Left ventricle myocardium inferior (tissue), 1 donor: Measurements from ENCODE around the gene DLAT. TPM values are rescaled to one million over a fixed set of nuclear protein-coding genes. Genes with fewer than 3 reads are reported as not detected.

ENCODE experiments used
- DNase-seq: peaks from one replicate; pipeline ENCODE4 v3.0.0-alpha.2; 2020
- H3K27ac ChIP-seq: fragments of 200-600 bp; replicated peaks from 2 replicates; pipeline ENCODE4 v1.8.0; 2021
- H3K27me3 ChIP-seq: fragments of 200-600 bp; 2 replicates; pipeline ENCODE4 v1.8.0; 2021; ENCODE audit warnings: low read depth
- H3K36me3 ChIP-seq: fragments of 200-600 bp; 2 replicates; pipeline ENCODE4 v1.8.0; 2021
- H3K4me1 ChIP-seq: fragments of 200-600 bp; 2 replicates; pipeline ENCODE4 v1.8.0; 2021
- H3K4me3 ChIP-seq: fragments of 200-600 bp; 2 replicates; pipeline ENCODE4 v1.8.0; 2021; ENCODE audit warnings: mild to moderate bottlenecking, moderate library complexity
- H3K9me3 ChIP-seq: fragments of 200-600 bp; replicated peaks from 2 replicates; pipeline ENCODE4 v1.8.0; 2021
- intact Hi-C: fragments of 100-400 bp; cut with micrococcal nuclease; formaldehyde crosslinking; loops from one replicate; pipeline ENCODE4 v1.11.0; 2022
- total RNA-seq: library from RNA; stranded (reverse); fragmentation: NEBNext Ultra II Directional; extraction: Animal tissue kit (Norgen Biotek cat#: 25700); gene quantifications from one replicate; pipeline ENCODE4 v1.2.1, GENCODE V29; 2021
- TF ChIP-seq, protein P1 (sequence below): fragments of 200-600 bp; IDR thresholded peaks from 2 replicates; pipeline ENCODE4 v1.8.0; 2021; ENCODE audit warnings: antibody characterized with exemption, mild to moderate bottlenecking, borderline replicate concordance
- donor health status: DM: no; HTN: yes; CAD: no; lungs with severe emphysema.

Gene DLAT
- total RNA-seq, 1 donor from 2014 or later, result 176 TPM

DNA sequence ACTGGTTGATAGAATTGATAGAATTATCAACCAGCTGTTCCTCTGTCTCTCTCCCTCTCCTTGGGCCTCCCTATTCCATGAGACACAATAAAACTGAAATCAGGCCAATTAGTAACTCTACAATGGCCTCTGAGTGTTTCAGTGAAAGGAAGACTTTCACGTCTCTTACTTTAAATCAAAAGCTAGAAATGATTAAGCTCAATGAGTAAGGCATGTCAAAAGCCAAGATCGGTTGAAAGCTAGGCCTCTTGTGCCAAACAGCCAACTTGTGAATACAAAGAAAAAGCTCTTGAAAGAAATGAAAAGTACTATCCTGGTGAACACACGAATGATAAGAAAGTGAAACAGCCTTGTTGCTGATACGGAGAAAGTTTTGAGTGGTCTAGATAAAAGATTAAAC is 32.0 kb downstream of the DLAT start:
- H3K4me3 ChIP-seq, result no peak overlapping the region
- DNase-seq, result no peak
- TF ChIP-seq, protein P1, sequence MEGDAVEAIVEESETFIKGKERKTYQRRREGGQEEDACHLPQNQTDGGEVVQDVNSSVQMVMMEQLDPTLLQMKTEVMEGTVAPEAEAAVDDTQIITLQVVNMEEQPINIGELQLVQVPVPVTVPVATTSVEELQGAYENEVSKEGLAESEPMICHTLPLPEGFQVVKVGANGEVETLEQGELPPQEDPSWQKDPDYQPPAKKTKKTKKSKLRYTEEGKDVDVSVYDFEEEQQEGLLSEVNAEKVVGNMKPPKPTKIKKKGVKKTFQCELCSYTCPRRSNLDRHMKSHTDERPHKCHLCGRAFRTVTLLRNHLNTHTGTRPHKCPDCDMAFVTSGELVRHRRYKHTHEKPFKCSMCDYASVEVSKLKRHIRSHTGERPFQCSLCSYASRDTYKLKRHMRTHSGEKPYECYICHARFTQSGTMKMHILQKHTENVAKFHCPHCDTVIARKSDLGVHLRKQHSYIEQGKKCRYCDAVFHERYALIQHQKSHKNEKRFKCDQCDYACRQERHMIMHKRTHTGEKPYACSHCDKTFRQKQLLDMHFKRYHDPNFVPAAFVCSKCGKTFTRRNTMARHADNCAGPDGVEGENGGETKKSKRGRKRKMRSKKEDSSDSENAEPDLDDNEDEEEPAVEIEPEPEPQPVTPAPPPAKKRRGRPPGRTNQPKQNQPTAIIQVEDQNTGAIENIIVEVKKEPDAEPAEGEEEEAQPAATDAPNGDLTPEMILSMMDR, result no peak
- no peaks in the 10 kb centered on the region for H3K27me3 ChIP-seq
- no peaks in the 10 kb centered on the region for H3K9me3 ChIP-seq
- intact Hi-C loops, result no loop called here
- peaks cover 91% of the 10 kb centered on the region for H3K36me3 ChIP-seq
- peaks cover 7% of the 10 kb centered on the region for H3K4me1 ChIP-seq
- no peak overlapping the region for H3K27ac ChIP-seq

DNA sequence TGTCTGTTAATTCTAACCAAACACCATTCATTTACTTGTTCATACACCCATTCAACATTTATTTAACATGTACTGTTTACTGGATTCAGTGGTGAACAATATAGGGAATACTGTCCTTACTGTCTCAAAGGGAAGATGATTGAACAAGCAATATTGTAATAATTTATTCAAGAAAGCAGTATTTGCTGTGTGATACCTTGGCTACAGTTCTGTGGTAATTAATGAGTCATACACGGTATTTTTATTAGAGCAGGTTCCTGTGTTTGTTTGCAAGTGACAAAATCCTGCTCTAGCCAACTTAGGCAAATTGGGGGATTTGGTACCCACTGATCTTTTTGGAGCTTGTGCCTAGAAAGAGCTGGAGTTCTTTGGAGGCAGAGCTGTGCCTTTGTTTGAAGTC is 32.9 kb downstream of the DLAT start:
- H3K36me3 ChIP-seq, result peaks cover 91% of the 10 kb centered on the region
- no peak overlapping the region for H3K4me3 ChIP-seq
- peaks cover 7% of the 10 kb centered on the region for H3K4me1 ChIP-seq
- no peaks in the 10 kb centered on the region for H3K9me3 ChIP-seq
- no peak overlapping the region for H3K27ac ChIP-seq
- intact Hi-C loops, result no loop called here
- no peak for DNase-seq
- TF ChIP-seq, protein P1, result no peak
- H3K27me3 ChIP-seq, result no peaks in the 10 kb centered on the region

DNA sequence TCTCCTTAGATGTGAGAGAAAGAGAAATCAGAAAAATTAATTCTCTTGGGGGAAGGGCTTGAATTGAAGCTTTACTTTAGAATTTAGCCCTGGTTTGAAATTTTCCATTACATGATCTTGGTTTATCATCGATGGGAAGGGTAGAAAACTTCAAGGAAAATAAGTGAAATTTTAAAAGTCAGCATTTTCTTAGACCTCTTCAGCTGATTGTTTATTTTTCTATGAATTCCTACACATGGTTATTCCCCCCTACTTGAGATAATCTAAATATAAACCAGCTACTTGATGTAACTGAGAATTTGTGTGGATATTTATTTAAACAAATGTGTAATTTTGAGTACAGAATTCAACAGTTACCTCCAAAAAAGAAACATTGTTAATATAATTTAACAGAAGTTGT is 37.7 kb downstream of the DLAT start:
- H3K27me3 ChIP-seq, result no peaks in the 10 kb centered on the region
- no peak overlapping the region for H3K27ac ChIP-seq
- TF ChIP-seq, protein P1, result no peak
- peaks cover 7% of the 10 kb centered on the region for H3K4me1 ChIP-seq
- intact Hi-C loops, result no loop called here
- H3K9me3 ChIP-seq, result no peaks in the 10 kb centered on the region
- no peak for DNase-seq
- no peak overlapping the region for H3K4me3 ChIP-seq
- H3K36me3 ChIP-seq, result peaks cover 65% of the 10 kb centered on the region

DNA sequence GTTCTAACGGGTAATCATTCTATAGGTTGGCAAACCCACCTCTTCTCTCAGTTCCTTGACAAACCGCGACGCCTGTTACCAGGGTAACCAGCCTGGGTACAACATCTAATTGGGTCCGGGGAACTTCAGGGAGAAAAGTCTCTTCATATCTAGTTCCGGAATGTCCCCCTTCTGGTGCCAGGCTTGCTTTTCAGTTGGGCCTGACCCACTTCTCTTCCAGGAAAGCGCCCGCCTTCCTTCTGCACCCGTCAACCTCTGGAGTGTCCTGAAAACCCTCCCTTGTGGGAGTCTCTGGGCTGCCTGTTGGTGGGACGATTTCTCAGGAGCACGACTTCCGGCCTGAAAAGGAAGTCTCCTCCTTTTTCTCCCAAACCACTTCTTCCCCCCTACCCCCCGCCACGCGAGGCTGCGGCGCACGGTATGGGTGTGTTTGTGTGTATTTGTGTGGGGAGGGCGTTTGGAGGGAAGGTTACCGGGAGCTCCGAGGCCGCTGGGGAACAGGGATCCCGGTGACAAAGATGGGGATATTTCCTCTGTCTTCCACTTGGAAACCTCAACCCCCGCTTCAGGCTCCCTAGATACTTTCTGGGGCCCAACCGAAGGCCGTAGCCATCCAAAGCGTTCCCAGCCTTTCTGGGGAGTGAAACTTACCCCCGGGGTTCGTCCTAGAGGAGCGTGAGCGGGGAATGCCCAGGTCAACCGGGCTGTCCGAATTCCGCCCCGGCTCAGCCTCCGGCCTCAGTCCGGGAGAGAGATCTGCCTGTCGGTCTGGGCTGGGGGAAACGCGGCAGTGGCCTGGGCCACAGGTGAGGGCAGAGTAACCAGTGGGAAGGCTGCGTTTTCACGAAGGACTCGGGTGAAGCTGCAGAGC is 49.0 kb downstream of the DLAT start, which contains the start of the genes NKAPD1 and PIH1D2:
TSS of gene NKAPD1 (plus strand) at position 359 of the 871 bp plus-strand sequence. CDS start 1,276 bp downstream, outside the sequence.
TSS of gene PIH1D2 (minus strand) at position 77 of the 871 bp plus-strand sequence. CDS start 843 bp downstream, outside the sequence.
- peak; percentile 67 for DNase-seq
- Histone ChIP-seq H3K4me3 (peak within 1 kb of the TSS; percentile 90), H3K27ac (peak within 1 kb of the TSS; percentile 93), H3K27me3 (no peaks in the 10 kb centered on the region), H3K4me1 (peaks cover 40% of the 10 kb centered on the region), H3K9me3 (no peaks in the 10 kb centered on the region), H3K36me3 (peaks cover 38% of the 10 kb centered on the region)
- TF ChIP-seq, protein P1, result peak; percentile 24
- intact Hi-C loops, result no loop called here

DNA sequence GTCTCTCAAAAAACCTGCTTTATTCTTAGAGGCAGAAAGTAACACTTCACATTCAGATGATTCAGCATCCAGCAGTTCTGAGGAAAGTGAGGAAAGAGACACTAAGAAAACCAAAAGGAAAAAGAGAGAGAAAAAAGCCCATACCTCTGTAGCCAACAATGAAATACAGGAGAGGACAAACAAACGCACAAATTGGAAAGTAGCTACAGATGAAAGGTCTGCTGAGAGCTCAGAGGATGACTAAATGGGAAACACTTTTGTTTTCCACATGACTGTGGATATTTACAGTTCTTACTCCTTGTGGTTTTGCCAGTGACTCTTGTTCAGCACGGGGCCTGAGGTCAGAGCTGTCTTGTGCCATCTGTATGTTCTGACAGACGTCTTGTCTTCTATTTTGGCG is 57.5 kb downstream of the DLAT start:
- H3K4me1 ChIP-seq, result peaks cover 59% of the 10 kb centered on the region
- H3K9me3 ChIP-seq, result no peaks in the 10 kb centered on the region
- peak overlapping the region; percentile 71 for H3K27ac ChIP-seq
- intact Hi-C loops, result no loop called here
- TF ChIP-seq, protein P1, result no peak
- no peaks in the 10 kb centered on the region for H3K27me3 ChIP-seq
- H3K4me3 ChIP-seq, result no peak overlapping the region
- peaks cover 74% of the 10 kb centered on the region for H3K36me3 ChIP-seq
- DNase-seq, result no peak
